PC-3 (cell line): ENCODE data around the gene TMEM129. TPM values are rescaled to one million over a fixed set of nuclear protein-coding genes. Genes with fewer than 3 reads are reported as not detected.

ENCODE experiments used
- ATAC-seq: fragments of 200-7000 bp; cut with Tn5 transposase; 2 replicates; pipeline ENCODE4 v1.9.1; 2020; ENCODE audit warnings: mild to moderate bottlenecking, moderate library complexity
- BruUV-seq: library from RNA; stranded (reverse); fragments of 400-500 nt; replicated peaks from 2 replicates; lab custom pipeline; 2021; lab: Mats Ljungman, UMichigan
- CTCF ChIA-PET: fragments of 300-600 bp; sonication (Branson Sonifier 250); formaldehyde crosslinking; loops from one replicate; lab custom pipeline; 2022; ENCODE audit warnings: antibody characterized with exemption; lab: Charles Lee
- POLR2A ChIA-PET: fragments of 300-600 bp; sonication (Branson Sonifier 250); formaldehyde crosslinking; loops from one replicate; lab custom pipeline; 2022; ENCODE audit warnings: antibody characterized with exemption; ENCODE audit not compliant: unreplicated experiment; lab: Charles Lee
- DNase-seq: peaks from one replicate; pipeline ENCODE4 v3.0.0-alpha.2; 2015
- H2AFZ ChIP-seq: fragments of 300-600 bp; sonication (generic); 2 replicates; pipeline ENCODE4 v1.6.0; 2016; ENCODE audit warnings: antibody characterized with exemption, low read length
- H3F3A ChIP-seq: fragments of 300-600 bp; sonication (generic); one replicate; pipeline ENCODE4 v1.6.0; 2017; ENCODE audit warnings: antibody characterized with exemption, low read length, control low read depth, mild to moderate bottlenecking; ENCODE audit not compliant: unreplicated experiment
- H3K27ac ChIP-seq: fragments of 300-600 bp; sonication (generic); 2 replicates; pipeline ENCODE4 v1.5.1; 2016; ENCODE audit warnings: mild to moderate bottlenecking, low read length
- H3K27me3 ChIP-seq: fragments of 300-600 bp; sonication (generic); 2 replicates; pipeline ENCODE4 v1.6.1; 2016; ENCODE audit warnings: low read length, mixed read lengths
- H3K36me3 ChIP-seq: fragments of 300-600 bp; sonication (generic); 2 replicates; pipeline ENCODE4 v1.6.1; 2016; ENCODE audit warnings: low read depth, mixed run types, low read length, mixed read lengths
- H3K4me1 ChIP-seq: fragments of 300-600 bp; sonication (generic); 2 replicates; pipeline ENCODE4 v1.5.1; 2016; ENCODE audit warnings: low read length; ENCODE audit not compliant: insufficient read depth
- H3K4me2 ChIP-seq: fragments of 300-600 bp; sonication (generic); 2 replicates; pipeline ENCODE4 v1.6.0; 2016; ENCODE audit warnings: low read length
- H3K4me3 ChIP-seq: fragments of 300-600 bp; sonication (generic); 2 replicates; pipeline ENCODE4 v1.5.1; 2016; ENCODE audit warnings: mild to moderate bottlenecking, low read length, mixed read lengths
- H3K79me2 ChIP-seq: fragments of 300-600 bp; sonication (generic); 2 replicates; pipeline ENCODE4 v1.6.1; 2017; ENCODE audit warnings: low read length, mixed read lengths
- H3K9ac ChIP-seq: fragments of 300-600 bp; sonication (generic); 2 replicates; pipeline ENCODE4 v1.6.0; 2016; ENCODE audit warnings: mild to moderate bottlenecking, low read length
- H3K9me2 ChIP-seq: fragments of 300-600 bp; sonication (generic); replicated peaks from 2 replicates; pipeline ENCODE4 v1.6.1; 2016; ENCODE audit warnings: mixed run types, low read length, mixed read lengths
- H3K9me3 ChIP-seq: fragments of 300-600 bp; sonication (generic); 2 replicates; pipeline ENCODE4 v1.6.1; 2016; ENCODE audit warnings: low read length, mixed read lengths
- H4K20me1 ChIP-seq: fragments of 300-600 bp; sonication (generic); 2 replicates; pipeline ENCODE4 v1.6.1; 2016; ENCODE audit warnings: low read length, mixed read lengths
- EZH2 ChIP-seq: fragments of 300-600 bp; sonication (generic); IDR thresholded peaks from one replicate; pipeline ENCODE4 v1.6.1; 2017; ENCODE audit warnings: antibody characterized with exemption, mild to moderate bottlenecking, low read length; ENCODE audit not compliant: unreplicated experiment
- EZH2phosphoT487 ChIP-seq: fragments of 300-600 bp; sonication (generic); IDR thresholded peaks from 2 replicates; pipeline ENCODE4 v1.6.1; 2018; ENCODE audit warnings: mild to moderate bottlenecking, antibody characterized with exemption, low read length, borderline replicate concordance
- intact Hi-C: fragments of 100-400 bp; cut with micrococcal nuclease; formaldehyde crosslinking; loops from 2 replicates; pipeline ENCODE4 v1.9.0; 2023
- total RNA-seq: library from RNA; depleted of rRNA; stranded (reverse); fragments of >200 nt; gene quantifications from 2 replicates; pipeline ENCODE4 v1.2.3, GENCODE V29; 2014
- TF ChIP-seq, protein P1 (sequence below): fragments of 300-600 bp; sonication (generic); conservative IDR thresholded peaks from 2 replicates; pipeline ENCODE4 v1.5.1; 2017; ENCODE audit warnings: antibody characterized with exemption, low read depth, mild to moderate bottlenecking, low read length

The TMEM129 gene
- total RNA-seq, 1 experiment from 2014 or later = 28.6 TPM

GRCh38 chr4:1726146-1726934 is 5.2 kb upstream of the TMEM129 start:
- Histone ChIP-seq H3K4me2 (no peak overlapping the region), H3K27ac (peak overlapping the region; percentile 92), H3K9me2 (no peaks in the 10 kb centered on the region), H3K4me3 (no peak overlapping the region), H3K79me2 (peaks cover 69% of the 10 kb centered on the region), H3K9me3 (no peaks in the 10 kb centered on the region), H4K20me1 (peaks cover 8% of the 10 kb centered on the region; the same call in 1 of the 2 replicates), H3K27me3 (no peaks in the 10 kb centered on the region), H3K9ac (peak overlapping the region; percentile 9; the same call in 1 of the 2 replicates), H3K4me1 (peaks cover 55% of the 10 kb centered on the region), H3F3A (no peaks in the 10 kb centered on the region), H3K36me3 (peaks cover 30% of the 10 kb centered on the region), H2AFZ (no peak overlapping the region)
- BruUV-seq = no TSS peak
- intact Hi-C loops = no loop called here
- POLR2A ChIA-PET = no interaction called here
- TF ChIP-seq EZH2 = no peak
- TF ChIP-seq, protein P1, sequence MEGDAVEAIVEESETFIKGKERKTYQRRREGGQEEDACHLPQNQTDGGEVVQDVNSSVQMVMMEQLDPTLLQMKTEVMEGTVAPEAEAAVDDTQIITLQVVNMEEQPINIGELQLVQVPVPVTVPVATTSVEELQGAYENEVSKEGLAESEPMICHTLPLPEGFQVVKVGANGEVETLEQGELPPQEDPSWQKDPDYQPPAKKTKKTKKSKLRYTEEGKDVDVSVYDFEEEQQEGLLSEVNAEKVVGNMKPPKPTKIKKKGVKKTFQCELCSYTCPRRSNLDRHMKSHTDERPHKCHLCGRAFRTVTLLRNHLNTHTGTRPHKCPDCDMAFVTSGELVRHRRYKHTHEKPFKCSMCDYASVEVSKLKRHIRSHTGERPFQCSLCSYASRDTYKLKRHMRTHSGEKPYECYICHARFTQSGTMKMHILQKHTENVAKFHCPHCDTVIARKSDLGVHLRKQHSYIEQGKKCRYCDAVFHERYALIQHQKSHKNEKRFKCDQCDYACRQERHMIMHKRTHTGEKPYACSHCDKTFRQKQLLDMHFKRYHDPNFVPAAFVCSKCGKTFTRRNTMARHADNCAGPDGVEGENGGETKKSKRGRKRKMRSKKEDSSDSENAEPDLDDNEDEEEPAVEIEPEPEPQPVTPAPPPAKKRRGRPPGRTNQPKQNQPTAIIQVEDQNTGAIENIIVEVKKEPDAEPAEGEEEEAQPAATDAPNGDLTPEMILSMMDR = peak; percentile 93
- CTCF ChIA-PET = interaction anchor here (0.5 to 1.6 kb wide), 3 partner anchors 22 to 144 kb away, joined by 3 to 13 read pairs (median 8); no protein-coding TSS in a partner anchor
- peak; percentile 87 for DNase-seq
- ATAC-seq = peak; percentile 45

DNA sequence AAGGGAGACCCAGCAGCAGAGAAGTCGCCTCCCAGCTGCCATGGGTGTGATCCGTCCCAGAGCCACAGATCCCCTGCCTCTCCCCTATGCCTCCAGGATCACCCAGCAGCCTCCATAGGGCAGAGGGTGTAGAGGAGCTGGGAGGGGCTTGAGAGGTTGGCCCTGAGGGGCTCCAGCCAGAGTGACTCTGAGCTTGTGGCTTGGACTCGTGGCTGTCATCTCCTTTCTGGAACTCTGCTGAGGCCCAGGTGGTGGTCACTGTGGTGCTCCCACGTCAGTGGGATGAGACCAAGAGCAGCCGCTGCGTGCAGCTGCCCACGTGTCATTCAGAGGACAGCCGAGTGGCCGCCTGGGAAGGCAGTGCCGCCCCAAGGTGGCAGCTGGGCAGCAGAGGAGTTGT is 4.4 kb upstream of the TMEM129 start:
- DNase-seq = no peak

More for the DNA sequence above, 4.4 kb upstream of the TMEM129 start:
- intact Hi-C loops = no loop called here
- H4K20me1 ChIP-seq = peaks cover 8% of the 10 kb centered on the region; the same call in 1 of the 2 replicates
- no peaks in the 10 kb centered on the region for H3K9me3 ChIP-seq
- H2AFZ ChIP-seq = no peak overlapping the region
- no peak overlapping the region for H3K27ac ChIP-seq
- TF ChIP-seq EZH2phosphoT487 = no peak
- TF ChIP-seq, protein P1 = no peak
- TF ChIP-seq EZH2 = no peak
- no peak overlapping the region for H3K4me2 ChIP-seq
- H3K9me2 ChIP-seq = no peaks in the 10 kb centered on the region
- no peaks in the 10 kb centered on the region for H3F3A ChIP-seq
- no peak overlapping the region for H3K4me3 ChIP-seq
- BruUV-seq = no TSS peak
- CTCF ChIA-PET = no interaction called here
- peaks cover 47% of the 10 kb centered on the region for H3K4me1 ChIP-seq
- ATAC-seq = no peak
- peaks cover 65% of the 10 kb centered on the region for H3K79me2 ChIP-seq
- H3K27me3 ChIP-seq = no peaks in the 10 kb centered on the region
- POLR2A ChIA-PET = no interaction called here
- H3K9ac ChIP-seq = no peak overlapping the region
- peaks cover 30% of the 10 kb centered on the region for H3K36me3 ChIP-seq
